Nephron (organoid): Measurements from ENCODE around the gene IMPDH1.

Experiments
- H3K27ac Mint-ChIP-seq, 3 experiments: 2 replicates each; pipeline ENCODE4 v1.8.0; 2020; ENCODE audit warnings: mixed read lengths in 3 of 3, mild to moderate bottlenecking in 2 of 3, moderate library complexity in 1 of 3
- H3K27me3 Mint-ChIP-seq: 2 replicates; pipeline ENCODE4 v1.8.0; 2021; ENCODE audit warnings: low read depth, mild to moderate bottlenecking, moderate library complexity, mixed read lengths
- H3K36me3 Mint-ChIP-seq: 2 replicates; pipeline ENCODE4 v1.8.0; 2020; ENCODE audit warnings: low read depth, mixed read lengths
- H3K4me1 Mint-ChIP-seq: 2 replicates; pipeline ENCODE4 v1.8.0; 2020; ENCODE audit warnings: mixed read lengths
- H3K4me3 Mint-ChIP-seq, 3 experiments: 2 replicates each; pipeline ENCODE4 v1.8.0; 2020; ENCODE audit warnings: mild to moderate bottlenecking in 3 of 3, mixed read lengths in 3 of 3, moderate library complexity in 2 of 3
- H3K9me3 Mint-ChIP-seq: 2 replicates; pipeline ENCODE4 v1.8.0; 2020; ENCODE audit warnings: mixed read lengths
- CTCF ChIP-seq, 3 experiments: fragments of 200-600 bp; sonication (generic); IDR thresholded peaks; one replicate each; pipeline ENCODE4 v1.5.0; 2021; ENCODE audit warnings: antibody characterized with exemption in 3 of 3; ENCODE audit not compliant: unreplicated experiment in 3 of 3

Gene IMPDH1

GRCh38 chr7:128448751-128449302, 39.0 kb upstream of the IMPDH1 start:
- no peak for TF ChIP-seq CTCF (IDR thresholded peaks at IDR 0.05; ENCODE audit: unreplicated experiment in 3 of 3)
- Mint-ChIP-seq H3K27me3 (no peaks in the 10 kb centered on the region), H3K4me3 (no peak overlapping the region), H3K36me3 (no peaks in the 10 kb centered on the region), H3K9me3 (no peaks in the 10 kb centered on the region), H3K27ac (peak overlapping the region in 1 of 3 experiments; percentile 30), H3K4me1 (peaks cover 41% of the 10 kb centered on the region)

GRCh38 chr7:128447941-128448564, 38.3 kb upstream of the IMPDH1 start:
- TF ChIP-seq CTCF (IDR thresholded peaks at IDR 0.05; ENCODE audit: unreplicated experiment in 3 of 3) = no peak
- Mint-ChIP-seq H3K4me3 (no peak overlapping the region), H3K9me3 (no peaks in the 10 kb centered on the region), H3K27ac (no peak overlapping the region), H3K4me1 (peaks cover 42% of the 10 kb centered on the region), H3K36me3 (no peaks in the 10 kb centered on the region), H3K27me3 (no peaks in the 10 kb centered on the region)

- Mint-ChIP-seq H3K9me3 (no peaks in the 10 kb centered on the region), H3K27me3 (no peaks in the 10 kb centered on the region), H3K4me3 (no peak overlapping the region), H3K36me3 (no peaks in the 10 kb centered on the region), H3K27ac (peak overlapping the region in 2 of 3 experiments; percentile 68 to 86), H3K4me1 (peaks cover 29% of the 10 kb centered on the region)
- TF ChIP-seq CTCF (IDR thresholded peaks at IDR 0.05; ENCODE audit: unreplicated experiment in 3 of 3) = no peak
Observed at GRCh38 chr7:128446306-128446705, 36.5 kb upstream of the IMPDH1 start.

GRCh38 chr7:128443831-128444600, 34.2 kb upstream of the IMPDH1 start:
- Mint-ChIP-seq H3K9me3 (no peaks in the 10 kb centered on the region), H3K27me3 (peaks cover 5% of the 10 kb centered on the region), H3K27ac (peak overlapping the region in 1 of 3 experiments; percentile 1), H3K36me3 (no peaks in the 10 kb centered on the region), H3K4me3 (no peak overlapping the region), H3K4me1 (peaks cover 23% of the 10 kb centered on the region)
- no peak for TF ChIP-seq CTCF (IDR thresholded peaks at IDR 0.05; ENCODE audit: unreplicated experiment in 3 of 3)

- no peak for TF ChIP-seq CTCF (IDR thresholded peaks at IDR 0.05; ENCODE audit: unreplicated experiment in 3 of 3)
- Mint-ChIP-seq H3K27ac (no peak overlapping the region), H3K9me3 (no peaks in the 10 kb centered on the region), H3K4me3 (no peak overlapping the region), H3K27me3 (peaks cover 5% of the 10 kb centered on the region), H3K4me1 (peaks cover 23% of the 10 kb centered on the region), H3K36me3 (no peaks in the 10 kb centered on the region)
Observed at GRCh38 chr7:128442356-128442755, 32.6 kb upstream of the IMPDH1 start.
